ENCODE measurements around the gene KRT20.
A peak's percentile ranks its signal among the peaks of the same experiment; 100 is the strongest.
"Not testable (repeated sequence)": the region's sequence is repeated elsewhere in the genome, so short reads cannot be mapped to it uniquely, and the experiment has no call there.

The KRT20 gene

GRCh38 chr17:40884708-40885512 lies at the start of gene KRT20:
KRT20 (minus strand) TSS chr17:40885242; CDS start chr17:40885185, 57 bp downstream.
- DNase-seq = no peak

- peak; percentile 60 for DNase-seq
These were observed 47.6 kb upstream of the KRT20 start for GRCh38 chr17:40932608-40933007.

GRCh38 chr17:40931311-40931710 lies 46.3 kb upstream of the KRT20 start:
- no peak for DNase-seq

- no peak for DNase-seq
These were observed 41.3 kb upstream of the KRT20 start for GRCh38 chr17:40926341-40926740.

GRCh38 chr17:40922239-40922638 lies 37.2 kb upstream of the KRT20 start:
- DNase-seq = no peak

GRCh38 chr17:40921026-40921425 lies 36.0 kb upstream of the KRT20 start:
- no peak for DNase-seq

GRCh38 chr17:40917116-40917515 lies 32.1 kb upstream of the KRT20 start:
- not testable (repeated sequence) for DNase-seq

GRCh38 chr17:40916366-40916765 lies 31.3 kb upstream of the KRT20 start:
- no peak for DNase-seq

- no peak for DNase-seq
These were observed 30.7 kb upstream of the KRT20 start for GRCh38 chr17:40915721-40916256.

- no peak for DNase-seq
These were observed 30.2 kb upstream of the KRT20 start for GRCh38 chr17:40915199-40915661.

- DNase-seq = no peak
These were observed 29.2 kb upstream of the KRT20 start for GRCh38 chr17:40914075-40914855.

GRCh38 chr17:40912486-40913210 lies 27.6 kb upstream of the KRT20 start:
- DNase-seq = no peak

GRCh38 chr17:40910441-40910841 lies 25.4 kb upstream of the KRT20 start:
- DNase-seq = no peak

- no peak for DNase-seq
These were observed 24.7 kb upstream of the KRT20 start for GRCh38 chr17:40909755-40910154.

- peak; percentile 70 for DNase-seq
These were observed 24.3 kb upstream of the KRT20 start for GRCh38 chr17:40909351-40909750.

- DNase-seq = no peak
These were observed 21.6 kb upstream of the KRT20 start for GRCh38 chr17:40906613-40907012.

GRCh38 chr17:40905370-40905769 lies 20.3 kb upstream of the KRT20 start:
- DNase-seq = no peak

GRCh38 chr17:40903129-40903847 lies 18.2 kb upstream of the KRT20 start:
- no peak for DNase-seq

GRCh38 chr17:40902498-40902897 lies 17.5 kb upstream of the KRT20 start:
- DNase-seq = no peak

GRCh38 chr17:40901981-40902474 lies 17.0 kb upstream of the KRT20 start:
- no peak for DNase-seq

GRCh38 chr17:40900809-40901356 lies 15.8 kb upstream of the KRT20 start:
- no peak for DNase-seq

GRCh38 chr17:40896916-40897455 lies 11.9 kb upstream of the KRT20 start:
- DNase-seq = no peak
